Stomach (tissue), 9 donors: ENCODE measurements around the gene MALT1. TPM values are rescaled to one million over a fixed set of nuclear protein-coding genes. Genes with fewer than 3 reads are reported as not detected.

ENCODE experiments used
- DNase-seq, 2 donors: peaks; one replicate each; pipeline versions ENCODE4 v3.0.0 to v3.0.0-alpha.2; 2013 to 2019
- H3K27ac ChIP-seq, 5 donors: fragments of 200-600 bp in 4 of 5; sonication (generic) in 4 of 5; one replicate each; pipeline ENCODE4 v1.5.1; 2013 to 2019; ENCODE audit warnings: mild to moderate bottlenecking in 1 of 5, moderate library complexity in 1 of 5
- H3K27me3 ChIP-seq, 3 donors: fragments of 200-600 bp; sonication (generic); one replicate each; pipeline ENCODE4 v1.5.1; 2017 to 2019; ENCODE audit warnings: mixed run types in 1 of 3
- H3K36me3 ChIP-seq, 4 donors: fragments of 200-600 bp; sonication (generic); 1 replicate in 3 of 4; 2 replicates in 1 of 4; pipeline ENCODE4 v1.5.1; 2016 to 2019
- H3K4me1 ChIP-seq, 4 donors: fragments of 200-600 bp; sonication (generic); one replicate each; pipeline ENCODE4 v1.5.1; 2016 to 2019
- H3K4me3 ChIP-seq, 4 donors: fragments of 200-600 bp; sonication (generic) in 3 of 4; one replicate each; pipeline ENCODE4 v1.5.1; 2016 to 2019; ENCODE audit warnings: mild to moderate bottlenecking in 1 of 4
- H3K9me3 ChIP-seq, 4 donors: fragments of 200-600 bp; sonication (generic); one replicate each; pipeline ENCODE4 v1.5.1; 2016 to 2019
- CTCF ChIP-seq, 7 experiments: fragments of 450-650 bp in 4 of 7; fragments of 200-600 bp in 3 of 7; sonication (generic) in 3 of 7; IDR thresholded peaks; one replicate each; pipeline ENCODE4 v1.5.1; 2016 to 2019; ENCODE audit warnings: antibody characterized with exemption in 7 of 7, control low read depth in 2 of 7, mild to moderate bottlenecking in 1 of 7
- EP300 ChIP-seq: sonication (generic); formaldehyde crosslinking; IDR thresholded peaks from one replicate; pipeline ENCODE4 v1.6.1; 2017; ENCODE audit warnings: antibody characterized with exemption
- POLR2A ChIP-seq, 4 donors: fragments of 450-650 bp; IDR thresholded peaks; one replicate each; pipeline ENCODE4 v1.6.1; 2016; ENCODE audit warnings: antibody characterized with exemption in 4 of 4, control low read depth in 2 of 4, mild to moderate bottlenecking in 1 of 4, moderate library complexity in 1 of 4
- POLR2AphosphoS5 ChIP-seq, 3 donors: sonication (generic); formaldehyde crosslinking; IDR thresholded peaks; one replicate each; pipeline ENCODE4 v1.6.1; 2016; ENCODE audit warnings: antibody characterized with exemption in 3 of 3
- WGBS, 5 donors: extraction: QIAGEN DNeasy Blood & Tissue Kit in 3 of 5; methylation state at CpG; one replicate each; pipeline versions ENCODE4 v1.1.5 to v1.1.7; 2013 to 2018; 5-methylcytosine and 5-hydroxymethylcytosine counted together
- intact Hi-C: fragments of 100-400 bp; cut with DNase I; formaldehyde crosslinking; loops from one replicate; pipeline ENCODE4 v1.15.1; 2023; ENCODE audit warnings: low total_unique reads
- polyA plus RNA-seq, 3 donors: library from polyadenylated mRNA; stranded (reverse); fragments of 200-250 nt; gene quantifications; one replicate each; pipeline ENCODE4 v1.2.3, GENCODE V29; 2013
- total RNA-seq, 5 donors: library from RNA; depleted of rRNA; stranded (reverse); fragments of >200 nt; gene quantifications; one replicate each; pipeline versions ENCODE4 v1.1.0 to v1.2.3, GENCODE V29; 2014 to 2016
- donor health status: healthy with polysubstance abuse.
- donor health status: Bipolar disorder and iron deficiency.
- donor health status: healthy.

Gene MALT1
- total and polyA plus RNA-seq, 8 donors = 4.9 to 85.7 (median 13.8) TPM

- DNase-seq = no peak
- Histone ChIP-seq H3K36me3 (peaks cover 3 to 43% (median 36%) of the 10 kb centered on the region in 4 donors), H3K4me3 (no peak overlapping the region), H3K27me3 (no peaks in the 10 kb centered on the region), H3K4me1 (no peaks in the 10 kb centered on the region), H3K27ac (no peak overlapping the region), H3K9me3 (no peaks in the 10 kb centered on the region)
- TF ChIP-seq EP300 (no peak), POLR2A (IDR thresholded peaks at IDR 0.05) (no peak), CTCF (IDR thresholded peaks at IDR 0.05) (no peak), POLR2AphosphoS5 (IDR thresholded peaks at IDR 0.05) (no peak)
- 80 to 97% (median 92%) methylated on average over 2 of the region's 2 CpGs for WGBS, 5 donors
- intact Hi-C loops = no loop called here
Measured at GRCh38 chr18:58730618-58731017, 59.4 kb downstream of the MALT1 start.

GRCh38 chr18:58732471-58732870, 61.2 kb downstream of the MALT1 start:
- no peak overlapping the region for H3K27ac ChIP-seq
- TF ChIP-seq CTCF (IDR thresholded peaks at IDR 0.05) (no peak), POLR2A (IDR thresholded peaks at IDR 0.05) (no peak), POLR2AphosphoS5 (IDR thresholded peaks at IDR 0.05) (no peak)
- H3K4me3 ChIP-seq = no peak overlapping the region
- peaks cover 3 to 59% (median 48%) of the 10 kb centered on the region in 4 donors for H3K36me3 ChIP-seq
- no peaks in the 10 kb centered on the region for H3K27me3 ChIP-seq
- no peaks in the 10 kb centered on the region for H3K9me3 ChIP-seq
- intact Hi-C loops = no loop called here
- 84 to 93% (median 88%) methylated on average over 2 of the region's 2 CpGs for WGBS, 5 donors
- no peak for DNase-seq
- no peaks in the 10 kb centered on the region for H3K4me1 ChIP-seq

- Histone ChIP-seq H3K27me3 (no peaks in the 10 kb centered on the region), H3K9me3 (no peaks in the 10 kb centered on the region), H3K36me3 (peaks cover 0 to 68% (median 57%) of the 10 kb centered on the region in 4 donors), H3K4me3 (no peak overlapping the region), H3K27ac (no peak overlapping the region), H3K4me1 (no peaks in the 10 kb centered on the region)
- TF ChIP-seq POLR2A (IDR thresholded peaks at IDR 0.05) (no peak), CTCF (IDR thresholded peaks at IDR 0.05) (no peak), POLR2AphosphoS5 (IDR thresholded peaks at IDR 0.05) (no peak), EP300 (no peak)
- no peak for DNase-seq
- intact Hi-C loops = no loop called here
- 95 to 100% (median 96%) methylated on average over 1 of the region's 1 CpG for WGBS, 5 donors
Measured at GRCh38 chr18:58733866-58734265, 62.6 kb downstream of the MALT1 start.

GRCh38 chr18:58738322-58738721, 67.1 kb downstream of the MALT1 start:
- WGBS, 5 donors = 94 to 96% (median 95%) methylated on average over 3 of the region's 3 CpGs
- peaks cover 0 to 81% (median 71%) of the 10 kb centered on the region in 4 donors for H3K36me3 ChIP-seq
- H3K9me3 ChIP-seq = no peaks in the 10 kb centered on the region
- H3K4me1 ChIP-seq = no peaks in the 10 kb centered on the region
- no peak overlapping the region for H3K27ac ChIP-seq
- DNase-seq = no peak
- intact Hi-C loops = no loop called here
- H3K4me3 ChIP-seq = no peak overlapping the region
- TF ChIP-seq CTCF (IDR thresholded peaks at IDR 0.05) (no peak), POLR2AphosphoS5 (IDR thresholded peaks at IDR 0.05) (no peak), EP300 (no peak), POLR2A (IDR thresholded peaks at IDR 0.05) (no peak)
- H3K27me3 ChIP-seq = no peaks in the 10 kb centered on the region
